ENCODE data around the gene GNG12.
A peak's percentile ranks its signal among the peaks of the same experiment; 100 is the strongest.

The GNG12 gene

DNA sequence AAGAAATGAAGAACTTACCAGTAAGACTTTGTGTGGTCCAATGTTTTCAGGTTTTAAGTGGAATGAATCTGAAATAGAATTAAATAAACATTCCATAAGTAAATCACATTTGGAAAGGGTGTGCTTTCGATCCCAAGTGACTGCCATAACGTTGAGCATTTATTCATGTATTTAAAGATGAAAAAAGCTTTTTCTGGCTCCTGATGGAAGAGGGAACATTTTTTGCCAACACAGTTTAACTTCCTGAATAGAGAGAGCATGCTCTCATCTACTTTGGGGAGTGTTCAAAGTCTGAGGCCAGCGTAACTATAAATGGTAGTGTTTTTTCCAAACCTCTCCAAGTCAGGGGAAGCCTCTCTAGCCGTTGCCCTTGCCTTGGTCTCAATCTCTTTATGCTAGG, 55.8 kb downstream of the GNG12 start:
- DNase-seq: no peak

DNA sequence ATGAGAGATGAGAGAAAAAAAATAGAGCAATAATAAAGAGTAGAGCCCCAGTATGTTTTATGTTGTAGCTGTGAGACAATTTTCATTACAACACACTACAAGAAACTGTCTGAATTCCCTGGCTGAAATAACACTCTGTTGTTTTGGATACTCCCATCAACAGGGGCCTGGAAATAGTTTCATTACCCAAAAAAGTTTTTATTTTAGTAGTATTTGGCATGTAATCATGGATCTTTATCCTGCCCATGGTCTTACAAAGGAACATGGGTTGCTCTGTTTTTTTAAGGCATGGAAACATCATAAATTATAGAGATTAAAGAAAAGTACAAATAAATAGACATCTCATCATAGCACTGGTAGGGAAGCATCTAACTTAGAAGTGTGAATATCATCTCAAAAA, 56.3 kb downstream of the GNG12 start:
- DNase-seq: no peak

- DNase-seq: no peak
Measured at GRCh38 chr1:67773462-67773861, 59.8 kb downstream of the GNG12 start.

DNA sequence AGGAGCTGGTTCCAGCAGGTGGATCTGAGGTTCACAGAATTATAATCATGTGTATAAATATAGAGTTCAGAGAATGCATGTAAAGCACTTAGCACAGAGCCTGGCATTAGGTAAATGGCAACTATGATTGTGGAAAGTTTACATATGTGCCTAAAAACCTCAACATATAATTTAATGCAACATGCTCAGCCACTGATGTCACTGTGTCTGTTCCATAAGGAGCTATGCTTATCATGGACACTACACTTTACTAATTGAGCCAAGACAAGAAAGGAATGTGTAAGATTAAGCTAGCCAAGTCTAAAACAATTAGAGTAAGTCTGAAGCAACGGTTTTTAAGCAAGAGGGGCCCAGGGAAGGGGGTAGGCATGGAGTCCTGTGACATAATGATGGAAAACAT, 61.5 kb downstream of the GNG12 start:
- DNase-seq: peak in 1 of 3 experiments; percentile 16

DNA sequence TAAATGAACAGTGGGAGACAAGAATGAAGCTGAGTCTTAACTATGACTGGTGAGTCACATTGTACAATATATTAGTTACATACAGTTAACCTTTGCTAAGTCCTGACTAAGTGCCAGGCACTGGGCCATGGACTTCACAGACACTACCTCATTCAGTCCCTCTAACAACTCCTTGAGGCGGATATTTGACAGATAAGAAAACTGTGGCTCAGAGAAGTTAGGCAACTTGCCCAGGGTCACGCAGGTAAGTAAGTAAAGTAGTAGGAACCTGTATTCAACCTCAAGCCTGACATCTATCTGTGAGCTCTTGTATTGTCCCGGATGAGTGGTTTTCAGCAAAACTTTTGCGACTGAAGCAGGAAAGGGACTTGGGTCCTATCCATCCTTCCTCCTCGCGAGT, 62.1 kb downstream of the GNG12 start:
- DNase-seq: no peak

- DNase-seq: no peak
Measured at GRCh38 chr1:67769633-67770256, 63.5 kb downstream of the GNG12 start.

DNA sequence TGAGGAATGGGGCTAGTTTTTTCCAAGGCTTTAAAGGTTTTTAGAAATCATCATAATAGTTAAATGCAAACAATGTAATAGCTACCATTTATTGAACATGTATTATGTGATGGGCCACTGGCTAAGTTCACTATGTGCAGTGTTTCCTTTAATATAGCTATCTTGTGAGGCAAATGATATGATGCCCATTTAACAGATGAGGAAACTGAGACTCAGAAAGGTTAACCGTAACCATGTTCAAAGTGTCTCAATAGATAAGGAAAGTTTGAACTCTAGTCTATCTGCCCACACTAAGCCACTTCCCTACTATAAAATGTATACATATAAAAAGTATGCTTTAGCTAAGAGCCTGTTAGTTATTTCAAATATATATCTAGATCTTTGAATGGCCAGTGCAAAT, 64.8 kb downstream of the GNG12 start:
- no peak for DNase-seq

DNA sequence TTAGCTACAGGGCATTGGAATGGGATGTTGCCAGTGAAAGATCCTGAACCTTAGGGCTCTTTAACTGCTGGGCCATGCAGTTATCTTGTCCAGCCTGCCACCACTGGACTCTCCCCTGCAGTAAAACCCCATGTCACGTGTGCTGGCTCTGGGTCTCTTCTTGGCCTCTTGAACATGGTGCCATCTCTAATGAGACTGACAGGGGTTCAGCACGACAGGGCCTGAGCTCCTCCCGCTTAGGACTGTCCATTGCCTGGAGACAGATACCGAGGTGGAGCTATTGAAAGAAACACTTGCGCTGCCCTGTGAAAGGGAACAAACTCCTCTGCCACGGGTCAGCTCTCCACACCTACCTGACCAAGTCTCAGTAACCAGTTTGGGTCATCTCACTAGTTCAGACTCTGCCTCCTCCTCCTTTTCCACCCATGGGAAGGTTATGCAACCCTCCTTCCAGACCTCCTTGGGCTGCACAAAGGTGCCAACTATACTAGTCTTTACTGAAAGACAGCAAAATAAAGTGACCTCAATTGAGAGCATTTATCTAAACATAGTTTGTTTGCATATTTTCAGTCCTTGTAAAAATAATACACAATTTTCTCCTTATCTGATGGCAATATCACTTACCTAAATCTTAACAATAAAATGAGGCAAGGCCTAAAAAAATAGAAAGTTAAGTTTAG, 66.0 kb downstream of the GNG12 start:
- DNase-seq: no peak

- DNase-seq: peak; percentile 45 to 76 (median 47)
Measured at GRCh38 chr1:67766141-67766978, 66.9 kb downstream of the GNG12 start.

DNA sequence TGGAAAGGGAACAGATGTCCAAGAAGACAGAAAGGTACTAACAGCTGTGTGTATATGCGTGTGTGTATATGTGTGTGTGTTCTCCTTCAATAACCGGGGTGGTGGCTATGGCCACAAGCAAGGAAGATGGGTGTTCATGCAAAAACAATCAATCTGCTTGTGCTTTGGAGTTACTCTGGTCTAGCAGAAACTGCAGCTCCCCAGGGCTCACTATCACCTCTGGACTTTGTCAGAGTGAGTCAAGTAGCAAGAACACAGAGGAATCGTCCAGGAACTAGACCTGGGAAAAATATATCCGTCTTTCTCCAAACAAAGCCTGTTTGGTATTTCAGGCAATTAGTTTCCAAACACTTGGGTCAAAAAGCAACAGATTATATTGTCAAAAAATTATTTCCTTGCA, 68.6 kb downstream of the GNG12 start:
- peak in 2 of 3 experiments; percentile 37 to 68 for DNase-seq

GRCh38 chr1:67761730-67762129, 71.5 kb downstream of the GNG12 start:
- no peak for DNase-seq

- DNase-seq: no peak
Measured at GRCh38 chr1:67761091-67761490, 72.2 kb downstream of the GNG12 start.

- peak; percentile 43 to 79 (median 51) for DNase-seq
Measured at GRCh38 chr1:67760030-67760821, 73.0 kb downstream of the GNG12 start.

DNA sequence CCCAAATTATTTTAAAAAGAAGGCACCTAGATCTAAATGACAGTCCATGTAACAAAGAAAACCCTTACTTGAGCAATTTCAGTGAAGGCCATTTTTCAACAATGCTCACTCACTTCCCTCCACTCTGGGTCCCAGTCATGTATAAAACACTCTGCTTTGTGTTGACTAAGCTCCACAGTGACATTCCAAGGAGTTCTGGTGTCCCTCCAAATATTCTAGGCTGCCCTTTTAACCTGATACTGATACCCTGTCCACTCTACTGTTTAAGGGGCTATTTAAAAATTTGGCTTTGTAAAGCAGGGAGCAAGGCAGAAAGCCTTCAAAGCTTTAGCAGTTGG, 73.6 kb downstream of the GNG12 start:
- no peak for DNase-seq

DNA sequence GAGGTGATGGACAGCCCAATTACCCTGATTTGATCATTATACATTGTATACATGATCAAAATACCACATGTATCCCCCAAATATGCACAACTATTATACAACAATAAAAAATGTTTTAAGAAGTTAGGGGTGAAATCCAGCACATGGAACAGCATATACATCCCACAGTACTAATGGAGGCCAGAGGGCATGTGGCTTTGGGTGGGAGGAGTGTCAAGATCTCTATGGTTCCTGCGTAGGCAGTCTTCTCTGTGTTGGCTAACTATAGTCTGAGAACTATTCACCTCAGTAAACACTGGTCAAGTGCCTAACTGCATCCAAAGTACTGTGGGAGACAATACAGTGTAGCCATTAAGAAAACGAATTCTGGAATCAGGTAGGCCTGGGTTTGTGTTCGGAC, 74.2 kb downstream of the GNG12 start:
- no peak for DNase-seq

DNA sequence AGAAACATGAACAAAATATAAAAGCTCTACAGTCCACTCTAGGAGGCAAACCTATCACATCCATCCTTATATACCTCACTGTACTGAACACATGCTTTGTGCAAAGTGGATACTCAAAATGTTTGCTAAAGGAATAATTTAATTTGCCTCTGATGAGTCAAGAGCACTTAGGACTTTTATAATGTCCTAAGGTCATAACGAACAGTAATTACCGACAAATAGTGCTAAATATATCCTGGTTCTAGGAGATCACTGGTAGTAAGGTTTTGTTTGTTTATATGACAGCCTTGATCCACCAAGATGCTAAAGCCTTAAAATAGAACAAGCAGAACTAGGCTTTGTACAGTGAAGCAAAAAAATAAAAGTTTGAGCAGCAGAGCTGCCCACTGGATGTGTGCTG, 77.6 kb downstream of the GNG12 start:
- peak; percentile 45 to 92 (median 81) for DNase-seq

DNA sequence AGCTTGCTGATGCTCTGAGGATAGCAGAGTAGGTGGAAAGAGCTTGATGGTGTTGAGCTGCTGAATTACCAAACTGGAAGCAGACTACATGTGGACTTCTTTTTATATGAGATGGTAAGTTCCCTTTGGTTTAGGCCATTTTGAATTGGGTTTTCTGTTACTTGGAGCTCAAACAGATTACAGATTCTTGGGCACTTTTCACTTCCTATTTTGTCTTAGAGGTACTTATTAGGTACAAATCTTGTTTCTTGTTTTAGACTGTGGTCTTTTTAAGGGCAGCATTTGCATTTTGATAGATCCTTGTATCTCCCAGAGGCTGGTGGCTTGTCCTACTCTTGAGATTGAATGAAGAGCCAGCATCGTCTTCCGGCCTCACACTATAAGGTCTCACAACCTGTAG, 78.1 kb downstream of the GNG12 start:
- peak in 1 of 3 experiments; percentile 55 for DNase-seq

DNA sequence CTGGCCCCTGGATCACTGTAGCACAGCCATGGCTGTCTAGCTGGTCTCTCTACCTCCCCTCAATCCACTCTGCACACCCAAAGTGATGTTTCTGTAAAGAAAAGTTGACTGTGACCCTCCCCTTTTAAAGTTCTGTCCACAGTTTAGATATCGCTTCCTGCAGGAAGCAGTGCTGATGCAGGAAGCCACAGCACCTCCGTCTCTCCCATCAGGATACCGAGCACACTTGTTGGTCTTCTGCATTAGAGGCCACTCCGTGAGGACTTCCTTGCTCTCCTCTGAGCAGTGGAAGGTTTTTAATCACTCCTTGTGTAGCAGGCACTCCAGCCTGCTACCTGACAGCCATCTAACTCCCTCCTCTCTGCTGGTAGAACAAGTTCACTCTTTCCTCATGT, 78.7 kb downstream of the GNG12 start:
- DNase-seq: no peak

DNA sequence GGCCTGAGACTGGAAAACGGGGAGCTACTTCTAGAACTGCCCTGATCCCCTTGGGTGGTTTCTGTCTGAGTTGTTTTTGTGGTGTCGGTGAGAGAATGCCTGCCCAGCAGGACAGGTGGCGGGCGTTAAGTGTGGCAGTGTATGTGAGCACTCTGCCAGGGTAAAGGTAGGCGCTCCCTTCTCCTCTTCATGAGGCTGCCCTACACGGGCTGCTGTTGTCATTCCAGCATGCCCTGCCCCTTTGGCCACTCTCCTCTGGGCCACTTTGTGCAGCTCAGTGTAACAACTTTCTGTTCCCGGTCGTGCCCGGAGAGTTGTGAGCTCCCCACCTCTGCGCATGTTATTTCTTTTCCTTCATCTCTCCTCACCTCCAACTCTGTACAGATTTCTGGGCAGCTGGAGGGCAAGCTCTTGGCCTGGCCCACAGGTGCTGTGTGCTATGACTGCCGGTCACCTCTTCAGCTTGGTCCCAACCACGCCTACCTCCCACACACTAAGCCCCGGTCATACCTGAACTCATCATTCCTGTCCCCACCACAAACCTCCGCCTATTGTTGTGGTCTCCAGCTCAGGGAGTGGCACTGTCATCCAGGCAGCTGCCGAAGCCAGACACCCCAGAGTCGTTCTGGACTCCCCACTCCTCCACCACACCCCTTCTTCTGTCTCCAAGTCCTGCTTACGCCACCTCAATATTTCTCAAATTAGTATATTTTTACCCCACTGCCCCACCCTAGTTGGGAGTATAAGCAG, 79.3 kb downstream of the GNG12 start:
- DNase-seq: peak in 1 of 3 experiments; percentile 11

DNA sequence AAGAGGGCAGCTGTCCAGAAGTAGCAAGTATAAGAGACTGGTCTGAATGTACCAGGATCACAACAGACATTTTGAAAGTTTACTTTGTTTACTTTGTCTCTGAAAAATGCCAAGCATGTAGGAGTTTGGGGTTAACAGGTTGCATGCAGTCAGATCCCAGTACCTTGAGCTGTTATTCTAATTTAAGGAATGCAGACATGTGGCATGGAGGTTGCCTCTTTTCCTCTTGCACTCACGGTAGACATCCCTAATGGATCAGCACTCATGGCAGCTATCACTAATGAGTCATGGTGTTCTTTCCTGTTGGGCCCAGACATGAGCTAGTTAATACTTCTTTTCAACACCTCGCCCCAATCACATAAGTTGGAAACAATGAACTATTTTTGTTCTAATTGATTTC, 81.0 kb downstream of the GNG12 start:
- no peak for DNase-seq

GRCh38 chr1:67750691-67751054, 82.6 kb downstream of the GNG12 start:
- no peak for DNase-seq
